GM21390 (cell line): ENCODE data around the gene KLF18.
"Not testable (repeated sequence)": the region's sequence is repeated elsewhere in the genome, so short reads cannot be mapped to it uniquely, and the experiment has no call there.

Experiments
- ATAC-seq: cut with Tn5 transposase; IDR thresholded peaks from one replicate; pipeline ENCODE4 v1.9.1; 2021; ENCODE audit not compliant: unreplicated experiment

KLF18 gene

GRCh38 chr1:44141531-44141930 lies at the start of gene KLF18:
Gene KLF18 (minus strand): TSS chr1:44141631. CDS start chr1:44141631, 0 bp downstream.
- ATAC-seq, result no peak

GRCh38 chr1:44174630-44175029 lies 33.2 kb upstream of the KLF18 start:
- ATAC-seq, result no peak

GRCh38 chr1:44170281-44170823 lies 28.9 kb upstream of the KLF18 start:
- no peak for ATAC-seq

GRCh38 chr1:44168520-44169098 lies 27.2 kb upstream of the KLF18 start:
- ATAC-seq, result no peak

GRCh38 chr1:44161546-44161945 lies 20.1 kb upstream of the KLF18 start:
- no peak for ATAC-seq

- no peak for ATAC-seq
Measured at GRCh38 chr1:44158871-44159270, 17.4 kb upstream of the KLF18 start.

- no peak for ATAC-seq
Measured at GRCh38 chr1:44157903-44158302, 16.5 kb upstream of the KLF18 start.

GRCh38 chr1:44154049-44154448 lies 12.6 kb upstream of the KLF18 start:
- no peak for ATAC-seq

- no peak for ATAC-seq
Measured at GRCh38 chr1:44152692-44153091, 11.3 kb upstream of the KLF18 start.

GRCh38 chr1:44151808-44152207 lies 10.4 kb upstream of the KLF18 start:
- no peak for ATAC-seq

GRCh38 chr1:44151332-44151731 lies 9.9 kb upstream of the KLF18 start:
- ATAC-seq, result no peak

GRCh38 chr1:44147582-44147981 lies 6.2 kb upstream of the KLF18 start:
- ATAC-seq, result no peak

GRCh38 chr1:44146536-44147361 lies 5.3 kb upstream of the KLF18 start:
- no peak for ATAC-seq

- no peak for ATAC-seq
Measured at GRCh38 chr1:44144962-44145756, 3.7 kb upstream of the KLF18 start.

GRCh38 chr1:44139565-44139964 lies 1.9 kb downstream of the KLF18 start:
- not testable (repeated sequence) for ATAC-seq

GRCh38 chr1:44138239-44138638 lies 3.2 kb downstream of the KLF18 start:
- ATAC-seq, result no peak

GRCh38 chr1:44135886-44136285 lies 5.5 kb downstream of the KLF18 start:
- no peak for ATAC-seq

- no peak for ATAC-seq
Measured at GRCh38 chr1:44134071-44134920, 7.1 kb downstream of the KLF18 start.

GRCh38 chr1:44131411-44131810 lies 10.0 kb downstream of the KLF18 start:
- no peak for ATAC-seq

- ATAC-seq, result no peak
Measured at GRCh38 chr1:44129616-44130500, 11.6 kb downstream of the KLF18 start.
